ENCODE measurements around the gene SEMA6D.

SEMA6D gene

GRCh38 chr15:47688573-47689086 lies 28.7 kb upstream of the SEMA6D start:
- no peak overlapping the region for H3K4me3 ChIP-seq (replicated peaks; ENCODE audit: insufficient read depth, low read length)
- TF ChIP-seq GABPA (IDR thresholded peaks at IDR 0.05; ENCODE audit: low read depth) (no peak), SPI1 (IDR thresholded peaks at IDR 0.05; ENCODE audit: borderline replicate concordance, low read depth) (no peak), REST (IDR thresholded peaks at IDR 0.05; ENCODE audit: insufficient replicate concordance, low read depth) (no peak), POLR2AphosphoS5 (IDR thresholded peaks at IDR 0.05; ENCODE audit: low read depth) (no peak)
- TF ChIP-seq, protein P1, sequence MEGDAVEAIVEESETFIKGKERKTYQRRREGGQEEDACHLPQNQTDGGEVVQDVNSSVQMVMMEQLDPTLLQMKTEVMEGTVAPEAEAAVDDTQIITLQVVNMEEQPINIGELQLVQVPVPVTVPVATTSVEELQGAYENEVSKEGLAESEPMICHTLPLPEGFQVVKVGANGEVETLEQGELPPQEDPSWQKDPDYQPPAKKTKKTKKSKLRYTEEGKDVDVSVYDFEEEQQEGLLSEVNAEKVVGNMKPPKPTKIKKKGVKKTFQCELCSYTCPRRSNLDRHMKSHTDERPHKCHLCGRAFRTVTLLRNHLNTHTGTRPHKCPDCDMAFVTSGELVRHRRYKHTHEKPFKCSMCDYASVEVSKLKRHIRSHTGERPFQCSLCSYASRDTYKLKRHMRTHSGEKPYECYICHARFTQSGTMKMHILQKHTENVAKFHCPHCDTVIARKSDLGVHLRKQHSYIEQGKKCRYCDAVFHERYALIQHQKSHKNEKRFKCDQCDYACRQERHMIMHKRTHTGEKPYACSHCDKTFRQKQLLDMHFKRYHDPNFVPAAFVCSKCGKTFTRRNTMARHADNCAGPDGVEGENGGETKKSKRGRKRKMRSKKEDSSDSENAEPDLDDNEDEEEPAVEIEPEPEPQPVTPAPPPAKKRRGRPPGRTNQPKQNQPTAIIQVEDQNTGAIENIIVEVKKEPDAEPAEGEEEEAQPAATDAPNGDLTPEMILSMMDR (IDR thresholded peaks at IDR 0.05; ENCODE audit: insufficient read depth, low read length), result no peak
- H3K27me3 ChIP-seq (ENCODE audit: insufficient read depth, poor library complexity, severe bottlenecking), result no peaks in the 10 kb centered on the region
- H3K27ac ChIP-seq (replicated peaks), result no peak overlapping the region
- DNase-seq (ENCODE audit: low read depth in 1 of 2, low spot score in 1 of 2), result no peak

- TF ChIP-seq, protein P1 (IDR thresholded peaks at IDR 0.05; ENCODE audit: insufficient read depth, low read length), result no peak
- peak; percentile 17; the same call in 1 of the 2 replicates for TF ChIP-seq SPI1 (IDR thresholded peaks at IDR 0.05; ENCODE audit: borderline replicate concordance, low read depth)
- no peaks in the 10 kb centered on the region for H3K27me3 ChIP-seq (ENCODE audit: insufficient read depth, poor library complexity, severe bottlenecking)
- no peak for DNase-seq (ENCODE audit: low read depth in 1 of 2, low spot score in 1 of 2)
- H3K27ac ChIP-seq (replicated peaks), result no peak overlapping the region
- no peak overlapping the region for H3K4me3 ChIP-seq (replicated peaks; ENCODE audit: insufficient read depth, low read length)
Measured at GRCh38 chr15:47689660-47690059, 27.6 kb upstream of the SEMA6D start.

- DNase-seq (ENCODE audit: low read depth in 1 of 2, low spot score in 1 of 2), result no peak
- Histone ChIP-seq H3K27me3 (ENCODE audit: insufficient read depth, poor library complexity, severe bottlenecking) (no peaks in the 10 kb centered on the region), H3K27ac (replicated peaks) (no peak overlapping the region), H3K4me3 (replicated peaks; ENCODE audit: insufficient read depth, low read length) (no peak overlapping the region)
- TF ChIP-seq GABPA (IDR thresholded peaks at IDR 0.05; ENCODE audit: low read depth) (no peak), REST (IDR thresholded peaks at IDR 0.05; ENCODE audit: insufficient replicate concordance, low read depth) (no peak), SPI1 (IDR thresholded peaks at IDR 0.05; ENCODE audit: borderline replicate concordance, low read depth) (no peak), POLR2AphosphoS5 (IDR thresholded peaks at IDR 0.05; ENCODE audit: low read depth) (no peak)
- TF ChIP-seq, protein P1 (IDR thresholded peaks at IDR 0.05; ENCODE audit: insufficient read depth, low read length), result no peak
Measured at GRCh38 chr15:47691882-47692281, 25.4 kb upstream of the SEMA6D start.

- H3K4me3 ChIP-seq (replicated peaks; ENCODE audit: insufficient read depth, low read length), result no peak overlapping the region
- DNase-seq (ENCODE audit: low read depth in 1 of 2, low spot score in 1 of 2), result no peak
- TF ChIP-seq POLR2AphosphoS5 (IDR thresholded peaks at IDR 0.05; ENCODE audit: low read depth) (no peak), SPI1 (IDR thresholded peaks at IDR 0.05; ENCODE audit: borderline replicate concordance, low read depth) (no peak), GABPA (IDR thresholded peaks at IDR 0.05; ENCODE audit: low read depth) (no peak), REST (IDR thresholded peaks at IDR 0.05; ENCODE audit: insufficient replicate concordance, low read depth) (no peak)
- TF ChIP-seq, protein P1 (IDR thresholded peaks at IDR 0.05; ENCODE audit: insufficient read depth, low read length), result no peak
- H3K27me3 ChIP-seq (ENCODE audit: insufficient read depth, poor library complexity, severe bottlenecking), result no peaks in the 10 kb centered on the region
- no peak overlapping the region for H3K27ac ChIP-seq (replicated peaks)
Measured at GRCh38 chr15:47696351-47696750, 21.0 kb upstream of the SEMA6D start.

All from HL-60 (cell line).